Gastroesophageal sphincter (tissue), 4 donors: ENCODE data around the gene ADH1B. TPM values are rescaled to one million over a fixed set of nuclear protein-coding genes. Genes with fewer than 3 reads are reported as not detected.
A peak's percentile ranks its signal among the peaks of the same experiment; 100 is the strongest.
"Not testable (repeated sequence)": the region's sequence is repeated elsewhere in the genome, so short reads cannot be mapped to it uniquely, and the experiment has no call there.

Source experiments
- ATAC-seq: fragments of 150-250 bp; one replicate; pipeline ENCODE4 v1.9.1; 2016; ENCODE audit warnings: mild to moderate bottlenecking, moderate library complexity
- H3K27ac ChIP-seq, 4 donors: fragments of 200-600 bp; sonication (generic) in 3 of 4; 1 replicate in 3 of 4; 2 replicates in 1 of 4; pipeline ENCODE4 v1.5.1; 2016 to 2019
- H3K27me3 ChIP-seq: fragments of 200-600 bp; sonication (generic); one replicate; pipeline ENCODE4 v1.5.1; 2019
- H3K36me3 ChIP-seq, 2 donors: fragments of 200-600 bp; sonication (generic); one replicate each; pipeline ENCODE4 v1.5.1; 2019; ENCODE audit warnings: control low read depth in 1 of 2
- H3K4me1 ChIP-seq, 3 donors: fragments of 200-600 bp; sonication (generic); 1 replicate in 2 of 3; 2 replicates in 1 of 3; pipeline ENCODE4 v1.5.1; 2016 to 2019; ENCODE audit warnings: control low read depth in 2 of 3
- H3K4me3 ChIP-seq, 2 donors: fragments of 200-600 bp; sonication (generic); one replicate each; pipeline ENCODE4 v1.5.1; 2019; ENCODE audit warnings: mild to moderate bottlenecking in 1 of 2, moderate library complexity in 1 of 2
- H3K9me3 ChIP-seq, 3 donors: fragments of 200-600 bp; sonication (generic); one replicate each; pipeline ENCODE4 v1.5.1; 2017 to 2019; ENCODE audit warnings: control low read depth in 2 of 3
- EP300 ChIP-seq: sonication (generic); formaldehyde crosslinking; IDR thresholded peaks from one replicate; pipeline ENCODE4 v1.6.1; 2017; ENCODE audit warnings: antibody characterized with exemption, mild to moderate bottlenecking
- POLR2A ChIP-seq, 2 donors: fragments of 450-650 bp; IDR thresholded peaks; one replicate each; pipeline ENCODE4 v1.6.1; 2017; ENCODE audit warnings: antibody characterized with exemption in 2 of 2, mild to moderate bottlenecking in 2 of 2, moderate library complexity in 1 of 2
- POLR2AphosphoS5 ChIP-seq: sonication (generic); formaldehyde crosslinking; IDR thresholded peaks from one replicate; pipeline ENCODE4 v1.6.1; 2017; ENCODE audit warnings: antibody characterized with exemption
- WGBS, 2 donors: methylation state at CpG; one replicate each; pipeline ENCODE4 v1.1.5; 2018; ENCODE audit warnings: low coverage in 1 of 2; 5-methylcytosine and 5-hydroxymethylcytosine counted together
- total RNA-seq, 4 donors: library from RNA; depleted of rRNA; stranded (reverse); fragments of >200 nt; gene quantifications; one replicate each; pipeline ENCODE4 v1.1.0, GENCODE V29; 2016
- TF ChIP-seq, protein P1 (sequence below), 4 experiments: fragments of 200-600 bp in 2 of 4; fragments of 450-650 bp in 2 of 4; sonication (generic) in 1 of 4; IDR thresholded peaks; one replicate each; pipeline ENCODE4 v1.5.1; 2017 to 2019; ENCODE audit warnings: antibody characterized with exemption in 4 of 4, mild to moderate bottlenecking in 2 of 4, moderate library complexity in 2 of 4

Gene ADH1B
- total RNA-seq, 4 donors from 2014 or later, result 224 to 714 (median 463) TPM

GRCh38 chr4:99361268-99361898 is 40.2 kb upstream of the ADH1B start:
- H3K4me3 ChIP-seq, result no peak overlapping the region
- no peaks in the 10 kb centered on the region for H3K27me3 ChIP-seq
- ATAC-seq, result peak; percentile 72
- no peaks in the 10 kb centered on the region for H3K36me3 ChIP-seq
- H3K4me1 ChIP-seq, result peaks cover 0 to 17% (median 0%) of the 10 kb centered on the region in 3 donors
- TF ChIP-seq, protein P1, sequence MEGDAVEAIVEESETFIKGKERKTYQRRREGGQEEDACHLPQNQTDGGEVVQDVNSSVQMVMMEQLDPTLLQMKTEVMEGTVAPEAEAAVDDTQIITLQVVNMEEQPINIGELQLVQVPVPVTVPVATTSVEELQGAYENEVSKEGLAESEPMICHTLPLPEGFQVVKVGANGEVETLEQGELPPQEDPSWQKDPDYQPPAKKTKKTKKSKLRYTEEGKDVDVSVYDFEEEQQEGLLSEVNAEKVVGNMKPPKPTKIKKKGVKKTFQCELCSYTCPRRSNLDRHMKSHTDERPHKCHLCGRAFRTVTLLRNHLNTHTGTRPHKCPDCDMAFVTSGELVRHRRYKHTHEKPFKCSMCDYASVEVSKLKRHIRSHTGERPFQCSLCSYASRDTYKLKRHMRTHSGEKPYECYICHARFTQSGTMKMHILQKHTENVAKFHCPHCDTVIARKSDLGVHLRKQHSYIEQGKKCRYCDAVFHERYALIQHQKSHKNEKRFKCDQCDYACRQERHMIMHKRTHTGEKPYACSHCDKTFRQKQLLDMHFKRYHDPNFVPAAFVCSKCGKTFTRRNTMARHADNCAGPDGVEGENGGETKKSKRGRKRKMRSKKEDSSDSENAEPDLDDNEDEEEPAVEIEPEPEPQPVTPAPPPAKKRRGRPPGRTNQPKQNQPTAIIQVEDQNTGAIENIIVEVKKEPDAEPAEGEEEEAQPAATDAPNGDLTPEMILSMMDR (IDR thresholded peaks at IDR 0.05), result no peak
- no peak for TF ChIP-seq EP300
- no peak for TF ChIP-seq POLR2AphosphoS5
- no peak for TF ChIP-seq POLR2A (IDR thresholded peaks at IDR 0.05)
- peaks cover 0 to 4% (median 0%) of the 10 kb centered on the region in 3 donors for H3K9me3 ChIP-seq
- peak overlapping the region in 2 of 4 donors; percentile 19 to 53 for H3K27ac ChIP-seq

DNA sequence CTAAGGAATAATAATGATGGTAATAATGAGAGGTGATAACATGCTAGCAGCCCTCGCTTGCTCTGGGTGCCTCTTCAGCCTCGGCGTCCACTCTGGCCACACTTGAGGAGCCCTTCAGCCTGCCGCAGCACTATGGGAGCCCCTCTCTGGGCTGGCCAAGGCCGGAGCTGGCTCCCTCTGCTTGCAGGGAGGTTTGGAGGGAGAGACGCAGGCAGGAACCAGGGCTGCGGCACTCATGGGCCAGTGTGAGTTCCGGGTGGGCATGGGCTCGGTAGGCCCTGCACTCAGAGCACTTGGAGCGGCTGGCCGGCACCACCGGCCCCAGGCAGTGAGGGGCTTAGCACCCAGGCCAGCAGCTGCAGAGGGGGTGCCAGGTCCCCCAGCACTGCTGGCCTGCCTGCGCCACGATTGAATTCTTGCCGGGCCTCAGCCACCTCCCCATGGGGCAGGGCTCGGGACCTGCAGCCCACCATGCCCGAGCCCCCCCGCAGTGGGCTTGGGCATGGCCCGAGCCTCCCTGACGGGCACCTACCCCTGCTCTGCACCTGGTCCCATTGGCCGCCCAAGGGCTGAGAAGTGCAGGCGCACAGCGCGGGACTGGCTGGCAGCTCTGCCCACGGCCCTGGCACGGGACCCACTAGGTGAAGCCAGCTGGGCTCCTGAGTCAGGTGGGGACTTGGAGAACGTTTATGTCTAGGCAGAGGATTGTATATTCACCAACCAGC is 38.4 kb upstream of the ADH1B start:
- Histone ChIP-seq H3K27ac (no peak overlapping the region), H3K4me1 (peaks cover 0 to 17% (median 0%) of the 10 kb centered on the region in 3 donors), H3K36me3 (no peaks in the 10 kb centered on the region), H3K27me3 (no peaks in the 10 kb centered on the region), H3K4me3 (no peak overlapping the region), H3K9me3 (no peaks in the 10 kb centered on the region)
- WGBS, 2 donors, result 81% methylated on average over 5 of the region's 27 CpGs; no CpG with 5 or more reads in 1 of the 2 donors
- no peak for ATAC-seq
- TF ChIP-seq POLR2A (IDR thresholded peaks at IDR 0.05) (no peak), POLR2AphosphoS5 (no peak), EP300 (no peak)
- TF ChIP-seq, protein P1 (IDR thresholded peaks at IDR 0.05), result no peak

DNA sequence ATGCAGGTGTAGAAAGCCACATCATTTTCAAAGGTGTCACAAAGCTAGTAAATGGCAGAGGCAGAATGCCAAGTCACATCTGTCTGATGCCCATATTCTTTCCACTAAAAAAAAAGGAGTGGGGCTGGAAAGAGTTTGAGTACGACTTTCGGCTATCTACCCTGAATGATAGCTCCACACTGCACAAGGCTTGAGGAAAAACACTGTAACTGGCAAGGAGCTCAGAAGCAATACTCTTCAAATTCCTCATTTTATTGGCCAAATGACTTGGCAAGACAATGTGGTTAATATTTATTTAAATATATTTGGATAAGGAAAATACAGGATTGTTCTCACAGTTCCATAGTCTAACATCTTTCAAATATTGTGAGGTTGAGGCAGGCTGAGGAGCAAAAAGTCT is 36.7 kb upstream of the ADH1B start:
- Histone ChIP-seq H3K36me3 (no peaks in the 10 kb centered on the region), H3K4me1 (peaks cover 0 to 17% (median 0%) of the 10 kb centered on the region in 3 donors), H3K4me3 (no peak overlapping the region), H3K27ac (peak overlapping the region in 1 of 4 donors; percentile 32), H3K27me3 (no peaks in the 10 kb centered on the region), H3K9me3 (no peaks in the 10 kb centered on the region)
- TF ChIP-seq, protein P1 (IDR thresholded peaks at IDR 0.05), result no peak
- TF ChIP-seq POLR2AphosphoS5 (no peak), EP300 (no peak), POLR2A (IDR thresholded peaks at IDR 0.05) (no peak)
- ATAC-seq, result no peak
- WGBS, 2 donors, result 50 to 60% methylated on average over 2 of the region's 2 CpGs

DNA sequence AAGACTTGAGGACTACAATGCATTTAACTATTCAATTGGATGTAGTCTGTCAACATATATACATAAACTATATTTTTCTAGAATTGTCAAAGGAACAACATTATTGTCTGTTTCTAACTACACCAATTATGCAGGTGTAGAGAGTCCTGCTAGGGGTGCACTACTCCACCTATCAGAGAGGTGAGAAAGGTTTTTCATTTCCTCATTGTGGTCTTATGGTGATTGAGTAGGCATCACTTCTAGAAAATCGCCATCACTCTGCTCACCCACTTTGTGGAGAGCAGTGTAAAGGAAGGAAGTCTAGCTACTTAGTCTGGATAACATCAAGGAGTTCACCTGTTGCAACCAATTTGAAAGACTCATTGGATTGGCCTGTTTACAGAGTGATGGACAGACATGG is 35.8 kb upstream of the ADH1B start:
- TF ChIP-seq POLR2A (IDR thresholded peaks at IDR 0.05) (no peak), POLR2AphosphoS5 (no peak), EP300 (no peak)
- TF ChIP-seq, protein P1 (IDR thresholded peaks at IDR 0.05), result no peak
- peaks cover 0 to 12% (median 0%) of the 10 kb centered on the region in 3 donors for H3K4me1 ChIP-seq
- ATAC-seq, result no peak
- no peak overlapping the region for H3K27ac ChIP-seq
- H3K9me3 ChIP-seq, result no peaks in the 10 kb centered on the region
- H3K4me3 ChIP-seq, result no peak overlapping the region
- WGBS, 2 donors, result 60 to 70% methylated on average over 1 of the region's 1 CpG
- H3K36me3 ChIP-seq, result no peaks in the 10 kb centered on the region
- H3K27me3 ChIP-seq, result no peaks in the 10 kb centered on the region

- H3K36me3 ChIP-seq, H3K27me3 ChIP-seq, H3K4me3 ChIP-seq, ATAC-seq, H3K27ac ChIP-seq, H3K9me3 ChIP-seq: not testable (repeated sequence)
- peaks cover 0 to 11% (median 0%) of the 10 kb centered on the region in 3 donors for H3K4me1 ChIP-seq
- 91 to 100% methylated on average over 1 to 3 of the region's 10 CpGs for WGBS, 2 donors
Measured at GRCh38 chr4:99356149-99356548, 34.9 kb upstream of the ADH1B start.
